GM12873 (cell line): ENCODE results near the gene MATCAP1.

Experiments used
- TF ChIP-seq, protein P1 (sequence below): IDR thresholded peaks from 2 replicates; pipeline ENCODE4 v1.5.1; 2012; ENCODE audit warnings: low read depth, mild to moderate bottlenecking, moderate library complexity, low read length, control low read depth; ENCODE audit not compliant: insufficient read depth; ENCODE audit errors: missing control alignments

The MATCAP1 gene

DNA sequence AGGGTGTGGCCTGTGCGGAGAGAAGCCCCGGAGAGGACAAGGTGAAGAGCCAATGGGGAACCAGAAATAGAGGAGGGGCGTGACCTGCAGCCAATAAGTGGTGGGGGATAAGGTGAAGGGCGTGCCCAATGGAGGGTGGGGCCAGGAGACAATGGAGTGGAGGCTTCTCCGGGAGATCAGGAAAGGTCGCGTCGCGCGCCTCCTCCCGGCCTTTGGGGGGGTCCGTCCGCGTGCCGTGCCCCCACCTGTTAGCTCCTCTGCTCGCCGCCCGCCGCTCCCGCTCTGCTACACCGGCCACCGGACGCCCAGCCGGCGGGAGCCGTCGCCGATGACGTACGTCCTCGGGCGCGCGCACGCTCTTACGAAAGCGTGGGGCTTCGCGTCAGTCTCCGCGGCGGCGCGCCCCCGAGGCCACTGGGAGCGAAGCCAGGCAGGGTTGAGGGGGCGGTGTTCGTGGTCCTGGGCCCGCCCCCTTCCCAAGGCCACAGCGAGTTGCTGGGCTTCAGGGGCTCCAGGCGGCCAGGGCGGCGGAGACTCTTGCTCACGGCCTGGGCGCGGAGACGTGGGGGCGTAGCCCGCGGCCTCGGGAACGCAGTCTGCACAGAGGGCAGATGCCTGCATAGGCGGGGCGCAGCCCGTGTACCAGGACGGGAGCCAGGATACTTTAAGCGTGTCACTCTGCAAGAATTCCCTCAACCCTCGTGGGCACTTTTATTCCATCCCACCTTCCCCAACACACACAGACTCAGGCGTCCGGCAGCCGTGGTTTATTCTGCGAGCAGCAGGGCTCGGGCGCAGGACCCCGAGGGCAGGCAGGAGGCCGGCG is at the start of gene MATCAP1:
Gene MATCAP1 (minus strand): TSS at position 337 of the 826 bp plus-strand sequence. CDS start 3,353 bp downstream, outside the sequence.
- TF ChIP-seq, protein P1, sequence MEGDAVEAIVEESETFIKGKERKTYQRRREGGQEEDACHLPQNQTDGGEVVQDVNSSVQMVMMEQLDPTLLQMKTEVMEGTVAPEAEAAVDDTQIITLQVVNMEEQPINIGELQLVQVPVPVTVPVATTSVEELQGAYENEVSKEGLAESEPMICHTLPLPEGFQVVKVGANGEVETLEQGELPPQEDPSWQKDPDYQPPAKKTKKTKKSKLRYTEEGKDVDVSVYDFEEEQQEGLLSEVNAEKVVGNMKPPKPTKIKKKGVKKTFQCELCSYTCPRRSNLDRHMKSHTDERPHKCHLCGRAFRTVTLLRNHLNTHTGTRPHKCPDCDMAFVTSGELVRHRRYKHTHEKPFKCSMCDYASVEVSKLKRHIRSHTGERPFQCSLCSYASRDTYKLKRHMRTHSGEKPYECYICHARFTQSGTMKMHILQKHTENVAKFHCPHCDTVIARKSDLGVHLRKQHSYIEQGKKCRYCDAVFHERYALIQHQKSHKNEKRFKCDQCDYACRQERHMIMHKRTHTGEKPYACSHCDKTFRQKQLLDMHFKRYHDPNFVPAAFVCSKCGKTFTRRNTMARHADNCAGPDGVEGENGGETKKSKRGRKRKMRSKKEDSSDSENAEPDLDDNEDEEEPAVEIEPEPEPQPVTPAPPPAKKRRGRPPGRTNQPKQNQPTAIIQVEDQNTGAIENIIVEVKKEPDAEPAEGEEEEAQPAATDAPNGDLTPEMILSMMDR = no peak

DNA sequence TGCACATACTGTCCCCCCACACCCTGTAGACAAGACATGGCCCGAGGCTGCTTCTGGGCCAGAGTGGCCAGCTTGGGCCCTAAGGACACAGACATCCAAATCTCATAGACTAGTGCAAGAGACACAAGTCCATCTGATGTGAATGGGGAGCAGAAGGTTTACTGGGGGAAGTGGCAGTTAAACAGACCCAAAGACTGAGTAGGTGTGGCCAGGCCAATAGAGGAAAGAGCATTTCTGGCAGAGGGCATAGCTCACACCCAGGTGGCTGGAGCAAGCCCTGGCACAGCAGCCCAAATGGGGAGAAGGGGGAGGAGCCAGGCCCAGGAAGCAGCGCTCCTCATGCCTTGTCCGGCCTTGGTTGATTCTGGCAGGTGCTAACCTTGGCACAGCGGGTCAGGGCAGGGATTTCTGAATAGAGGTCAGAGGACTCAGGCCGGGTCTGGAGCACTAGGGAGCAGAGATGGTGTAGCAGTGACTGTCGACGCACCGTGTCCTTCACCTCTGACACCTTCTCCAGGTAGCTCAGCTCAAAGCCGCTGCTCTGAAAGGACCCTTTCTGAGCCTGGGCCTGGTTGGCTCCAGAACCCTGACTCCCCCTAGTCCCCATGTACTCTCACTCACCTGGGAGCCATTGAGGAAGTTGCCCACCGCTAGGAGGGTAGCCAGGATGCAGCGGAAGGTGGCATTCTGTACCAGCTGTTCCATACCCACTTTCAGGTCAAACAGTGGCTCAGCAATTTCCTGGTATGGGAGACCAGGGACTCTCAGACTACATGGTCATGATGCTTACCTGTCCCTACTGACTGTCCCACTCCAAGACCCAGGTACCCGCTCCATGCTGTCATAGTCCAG is 47.3 kb upstream of the MATCAP1 start:
- TF ChIP-seq, protein P1 = no peak

DNA sequence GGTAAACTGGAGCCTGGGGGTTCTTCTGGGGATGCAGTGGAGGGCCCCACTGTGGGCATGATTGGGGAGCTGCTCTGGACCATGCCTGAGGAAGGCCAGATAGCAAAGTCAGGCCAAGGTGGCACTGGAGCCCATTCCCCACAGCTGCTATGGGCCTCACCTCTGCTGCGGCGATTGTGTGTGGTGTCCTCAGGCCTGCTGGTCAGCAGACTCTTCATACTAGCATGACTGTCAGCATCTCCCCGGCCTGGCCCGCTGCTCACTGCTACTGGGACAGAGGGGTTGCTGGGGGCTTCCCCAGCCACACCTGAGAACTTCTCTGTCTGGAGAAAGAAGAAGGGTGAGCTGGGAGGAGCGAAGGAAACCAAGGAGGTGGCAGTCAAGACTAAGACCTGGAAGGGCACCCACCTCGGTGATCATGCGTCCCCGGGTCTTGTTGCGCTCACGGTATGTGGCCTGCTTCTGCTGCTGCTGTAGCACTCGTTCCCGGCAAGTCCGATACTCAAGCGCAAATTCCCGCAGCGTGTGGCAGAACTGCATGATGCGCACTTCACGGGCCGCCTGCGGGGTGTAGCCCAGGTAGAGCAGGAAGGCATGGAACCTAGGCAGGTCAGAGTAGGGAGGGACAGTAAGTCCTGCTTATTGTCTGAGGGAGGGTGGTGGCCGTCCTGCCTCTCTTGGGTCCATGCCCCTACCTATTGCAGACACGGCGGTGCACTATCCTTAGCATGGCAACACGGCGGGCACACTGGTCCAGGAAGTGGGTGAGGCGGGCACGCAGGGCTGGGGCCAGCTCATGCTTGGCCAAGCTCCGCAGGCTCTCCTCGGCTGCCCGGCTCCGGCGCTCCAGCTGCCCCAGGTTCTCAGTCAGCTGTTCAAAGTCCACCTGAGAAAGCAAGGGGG is 46.4 kb upstream of the MATCAP1 start:
- TF ChIP-seq, protein P1 = no peak

DNA sequence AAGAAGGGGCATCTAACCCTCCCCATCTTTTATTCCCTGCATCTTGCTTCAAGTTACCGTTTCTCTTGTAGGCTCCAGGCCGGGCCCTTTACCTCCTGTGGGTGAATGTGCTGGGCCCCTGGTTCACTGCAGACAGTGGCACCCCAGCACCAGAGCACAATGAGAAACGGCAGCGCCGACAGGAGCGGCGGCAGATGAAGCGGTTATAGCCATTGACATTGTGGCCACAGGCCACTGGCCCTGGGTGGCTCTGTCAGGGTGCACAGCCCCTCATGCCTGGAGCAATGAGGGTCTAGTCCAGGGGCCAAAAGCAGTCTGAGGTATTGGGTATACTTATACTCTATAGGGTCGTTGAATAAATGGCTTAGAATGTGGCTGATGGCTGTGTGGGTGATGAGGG is 45.1 kb upstream of the MATCAP1 start:
- TF ChIP-seq, protein P1 = no peak

DNA sequence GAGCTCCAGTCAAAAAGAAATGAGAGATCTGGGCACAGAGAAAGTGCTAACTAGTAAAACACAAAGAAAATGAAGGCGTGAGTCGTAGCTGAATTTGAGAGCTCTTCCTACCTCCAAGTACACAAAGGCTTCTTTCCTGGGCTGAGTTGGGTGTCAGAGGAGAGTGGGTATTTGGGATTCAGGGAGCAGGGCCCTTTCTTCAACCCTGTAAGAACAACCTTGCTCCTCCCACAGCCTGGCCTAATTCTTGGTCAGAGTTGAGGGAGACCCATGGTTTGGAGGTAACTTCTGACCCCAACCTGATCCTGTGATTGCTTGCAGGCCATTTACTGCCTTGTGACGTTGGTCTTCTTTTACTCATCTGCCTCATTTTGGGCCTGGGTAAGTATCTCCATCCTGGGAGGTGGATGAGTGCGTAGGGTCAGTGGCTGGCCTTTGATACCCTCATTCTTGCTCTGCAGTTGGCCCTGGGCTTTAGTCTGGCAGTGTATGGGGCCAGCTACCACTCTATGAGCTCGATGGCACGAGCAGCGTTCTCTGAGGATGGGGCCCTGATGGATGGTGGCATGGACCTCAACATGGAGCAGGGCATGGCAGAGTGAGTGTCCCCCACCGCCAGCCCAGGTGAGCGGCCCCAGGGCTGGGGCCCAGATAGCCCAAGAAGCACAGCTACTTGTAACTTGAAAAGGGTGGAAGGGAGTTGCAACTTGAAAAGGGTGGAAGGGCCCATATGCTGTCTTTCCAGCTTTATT is 44.4 kb upstream of the MATCAP1 start:
- TF ChIP-seq, protein P1 = no peak

DNA sequence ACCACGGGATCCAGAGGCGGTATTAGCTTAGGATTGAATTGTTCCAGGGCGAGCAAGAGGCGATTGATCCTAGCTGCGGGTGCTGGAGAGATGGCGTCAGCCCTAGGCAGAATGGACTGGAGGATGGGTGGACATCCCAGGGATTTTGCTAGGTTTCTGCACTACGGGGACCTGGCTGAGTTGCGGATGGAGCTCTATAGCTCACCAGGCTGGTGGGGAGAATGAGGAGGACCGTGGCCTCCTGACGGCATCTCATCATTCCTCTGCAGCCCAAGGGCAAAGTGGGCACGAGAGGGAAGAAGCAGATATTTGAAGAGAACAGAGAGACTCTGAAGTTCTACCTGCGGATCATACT is 43.8 kb upstream of the MATCAP1 start:
- TF ChIP-seq, protein P1 = no peak
